HCT116 (cell line): ENCODE results near the gene C3AR1. TPM values are rescaled to one million over a fixed set of nuclear protein-coding genes. Genes with fewer than 3 reads are reported as not detected.
A peak's percentile ranks its signal among the peaks of the same experiment; 100 is the strongest.

ENCODE experiments used
- ATAC-seq: fragments of 200-7000 bp; cut with Tn5 transposase; 2 replicates; pipeline ENCODE4 v1.9.1; 2020; ENCODE audit warnings: mild to moderate bottlenecking, moderate library complexity
- BruUV-seq: library from RNA; stranded (reverse); fragments of 400-500 nt; replicated peaks from 2 replicates; lab custom pipeline; 2021; lab: Mats Ljungman, UMichigan
- CTCF ChIA-PET: fragments of 300-600 bp; sonication (Branson Sonifier 250); formaldehyde crosslinking; loops from one replicate; lab custom pipeline; 2021; ENCODE audit warnings: antibody characterized with exemption; lab: Charles Lee
- POLR2A ChIA-PET: fragments of 300-600, 350-600 bp; sonication (Branson Sonifier 250); formaldehyde crosslinking; loops from one replicate; lab custom pipeline; 2021; ENCODE audit warnings: antibody characterized with exemption; lab: Charles Lee
- RAD21 ChIA-PET, 2 experiments: fragments of 300-600 bp; sonication (Branson Sonifier 250); formaldehyde crosslinking; loops; one replicate each; lab custom pipeline; 2023; ENCODE audit warnings: low total read pairs in 2 of 2; ENCODE audit not compliant: uncharacterized antibody in 2 of 2, unreplicated experiment in 2 of 2, low non-redundant PET in 1 of 2; lab: Charles Lee
- DNase-seq: peaks from one replicate; pipeline ENCODE4 v3.0.0-alpha.2; 2010; ENCODE audit warnings: low read depth, low spot score
- H2AFZ ChIP-seq: fragments of 200-600 bp; shearing (Covaris generic), sonication (generic); 2 replicates; pipeline ENCODE4 v1.6.1; 2017; ENCODE audit warnings: low read depth, mixed run types, mixed read lengths, antibody characterized with exemption, low read length; ENCODE audit not compliant: poor library complexity, severe bottlenecking
- H3K27ac ChIP-seq: 2 replicates; pipeline ENCODE4 v1.5.1; 2012; ENCODE audit warnings: low read depth, low read length
- H3K27me3 ChIP-seq: fragments of 200-600 bp; sonication (generic); 2 replicates; pipeline ENCODE4 v1.6.1; 2016; ENCODE audit warnings: mixed run types, low read length, mixed read lengths; ENCODE audit not compliant: insufficient read depth
- H3K36me3 ChIP-seq, 2 experiments: fragments of 200-500 bp in 1 of 2; fragments of 200-600 bp in 1 of 2; sonication (Bioruptor generic) in 1 of 2; sonication (generic) in 1 of 2; 2 replicates each; pipeline versions ENCODE4 v1.5.1 to v1.6.1; 2014 to 2016; ENCODE audit warnings: low read length in 2 of 2, inconsistent platforms in 1 of 2, mixed read lengths in 1 of 2, mixed run types in 1 of 2; ENCODE audit not compliant: insufficient read depth in 2 of 2, control insufficient read depth in 1 of 2
- H3K4me1 ChIP-seq, 2 experiments: fragments of 200-600 bp in 1 of 2; sonication (generic) in 1 of 2; 2 replicates each; pipeline versions ENCODE4 v1.5.1 to v1.6.1; 2012 to 2017; ENCODE audit warnings: low read length in 2 of 2, inconsistent platforms in 1 of 2, mild to moderate bottlenecking in 1 of 2, mixed read lengths in 1 of 2, mixed run types in 1 of 2, moderate library complexity in 1 of 2; ENCODE audit not compliant: insufficient read depth in 2 of 2, control insufficient read depth in 1 of 2
- H3K4me2 ChIP-seq: fragments of 200-600 bp; sonication (generic); 2 replicates; pipeline ENCODE4 v1.6.1; 2017; ENCODE audit warnings: mixed run types, low read length, mixed read lengths
- H3K4me3 ChIP-seq, 2 experiments: fragments of 200-600 bp in 1 of 2; sonication (generic) in 1 of 2; replicated peaks in 1 of 2; 2 replicates each; pipeline ENCODE4 v1.5.1; 2011 to 2016; ENCODE audit warnings: low read length in 2 of 2, control low read depth in 1 of 2, low read depth in 1 of 2, mild to moderate bottlenecking in 1 of 2, mixed read lengths in 1 of 2, mixed run types in 1 of 2
- H3K79me2 ChIP-seq: fragments of 200-600 bp; sonication (generic); 2 replicates; pipeline ENCODE4 v1.6.1; 2017; ENCODE audit warnings: mild to moderate bottlenecking, mixed run types, low read length, moderate library complexity, mixed read lengths; ENCODE audit not compliant: insufficient read depth
- H3K9ac ChIP-seq: fragments of 200-600 bp; sonication (generic); 2 replicates; pipeline ENCODE4 v1.6.1; 2016; ENCODE audit warnings: low read length, mixed read lengths
- H3K9me2 ChIP-seq: fragments of 200-600 bp; sonication (generic), shearing (Covaris generic); 2 replicates; pipeline ENCODE4 v1.6.1; 2017; ENCODE audit warnings: mixed run types, mild to moderate bottlenecking, moderate library complexity; ENCODE audit not compliant: insufficient read depth
- H3K9me3 ChIP-seq, 2 experiments: fragments of 200-500 bp in 1 of 2; fragments of 200-600 bp in 1 of 2; sonication (Bioruptor generic) in 1 of 2; sonication (generic) in 1 of 2; 2 replicates each; pipeline ENCODE4 v1.6.1; 2014 to 2017; ENCODE audit warnings: low read length in 2 of 2, mixed read lengths in 2 of 2, inconsistent platforms in 1 of 2, low read depth in 1 of 2, mild to moderate bottlenecking in 1 of 2, mixed run types in 1 of 2, moderate library complexity in 1 of 2; ENCODE audit not compliant: control insufficient read depth in 1 of 2, insufficient read depth in 1 of 2
- H4K20me1 ChIP-seq: fragments of 200-600 bp; sonication (generic), shearing (Covaris generic); 2 replicates; pipeline ENCODE4 v1.6.1; 2017; ENCODE audit warnings: mixed run types, mild to moderate bottlenecking, moderate library complexity; ENCODE audit not compliant: insufficient read depth
- CEBPB ChIP-seq: IDR thresholded peaks from 2 replicates; pipeline ENCODE4 v1.6.1; 2012; ENCODE audit warnings: low read depth
- EGR1 ChIP-seq: IDR thresholded peaks from 2 replicates; pipeline ENCODE4 v1.6.1; 2012; ENCODE audit warnings: low read depth
- EZH2phosphoT487 ChIP-seq: fragments of 200-600 bp; IDR thresholded peaks from 2 replicates; pipeline ENCODE4 v1.6.1; 2018; ENCODE audit warnings: antibody characterized with exemption, borderline replicate concordance
- FOSL1 ChIP-seq: IDR thresholded peaks from 2 replicates; pipeline ENCODE4 v1.6.1; 2012; ENCODE audit warnings: low read depth
- JUND ChIP-seq: IDR thresholded peaks from 2 replicates; pipeline ENCODE4 v1.6.1; 2012
- MAX ChIP-seq: IDR thresholded peaks from 2 replicates; pipeline ENCODE4 v1.6.1; 2012
- POLR2A ChIP-seq: IDR thresholded peaks from 2 replicates; pipeline ENCODE4 v1.7.0; 2011; ENCODE audit warnings: borderline replicate concordance; ENCODE audit not compliant: insufficient read depth, insufficient read length; ENCODE audit errors: extremely low read depth
- POLR2AphosphoS5 ChIP-seq: IDR thresholded peaks from 2 replicates; pipeline ENCODE4 v1.6.1; 2011; ENCODE audit warnings: mild to moderate bottlenecking, low read depth, low read length, moderate library complexity
- SP1 ChIP-seq: IDR thresholded peaks from 2 replicates; pipeline ENCODE4 v1.6.1; 2012; ENCODE audit warnings: low read depth
- SRF ChIP-seq: IDR thresholded peaks from 2 replicates; pipeline ENCODE4 v1.6.1; 2012; ENCODE audit warnings: low read depth
- YY1 ChIP-seq: IDR thresholded peaks from 2 replicates; pipeline ENCODE4 v1.6.1; 2011; ENCODE audit warnings: low read length, low read depth, moderate library complexity, mild to moderate bottlenecking; ENCODE audit not compliant: insufficient replicate concordance; ENCODE audit errors: extremely low read depth
- ZBTB33 ChIP-seq: IDR thresholded peaks from 2 replicates; pipeline ENCODE4 v1.6.1; 2011; ENCODE audit warnings: mild to moderate bottlenecking, low read length, moderate library complexity; ENCODE audit not compliant: insufficient replicate concordance; ENCODE audit errors: extremely low read depth
- ZFX ChIP-seq: fragments of 450-650 bp; IDR thresholded peaks from 2 replicates; pipeline ENCODE4 v1.6.1; 2017
- ZNF274 ChIP-seq: fragments of 200-500 bp; sonication (Bioruptor generic); IDR thresholded peaks from 2 replicates; pipeline ENCODE4 v1.6.1; 2014; ENCODE audit warnings: mild to moderate bottlenecking, low read depth, low read length, inconsistent platforms
- intact Hi-C: fragments of 100-400 bp; cut with micrococcal nuclease; formaldehyde crosslinking; loops from 2 replicates; pipeline ENCODE4 v1.10.0; 2022
- total RNA-seq: library from RNA; stranded (reverse); gene quantifications from one replicate; pipeline ENCODE4 v1.2.1, GENCODE V29; 2021; ENCODE audit not compliant: unreplicated experiment

Gene C3AR1
- total RNA-seq, 1 experiment from 2014 or later, result not detected

- POLR2A ChIA-PET, result interaction anchor here (0.7 to 1.1 kb wide), 2 partner anchors 12 to 16 kb away, joined by 3 to 4 read pairs; no protein-coding TSS in a partner anchor
- Histone ChIP-seq H4K20me1 (no peaks in the 10 kb centered on the region), H3K36me3 (peaks cover 18 to 19% of the 10 kb centered on the region in 2 experiments; a peak in 2 of 4 replicates), H3K27ac (peak overlapping the region; percentile 64), H3K4me1 (peaks cover 23 to 41% of the 10 kb centered on the region in 2 experiments), H2AFZ (no peak overlapping the region), H3K4me3 (peak overlapping the region in 1 of 2 experiments; percentile 32; a peak in 2 of 4 replicates), H3K4me2 (peak overlapping the region; percentile 69), H3K27me3 (no peaks in the 10 kb centered on the region), H3K79me2 (peaks cover 35% of the 10 kb centered on the region), H3K9me3 (no peaks in the 10 kb centered on the region), H3K9me2 (no peaks in the 10 kb centered on the region), H3K9ac (peak overlapping the region; percentile 25; the same call in 1 of the 2 replicates)
- CTCF ChIA-PET, result interaction anchor here (0.6 to 1.6 kb wide), 3 partner anchors 7 to 265 kb away, joined by 3 to 7 read pairs (median 3); no protein-coding TSS in a partner anchor
- no TSS peak for BruUV-seq
- DNase-seq (no peak), ATAC-seq (peak; percentile 93)
- TF ChIP-seq SP1 (no peak), YY1 (no peak), EGR1 (peak; percentile 50)
- RAD21 ChIA-PET, result interaction anchor here in 1 of 2 experiments (1.0 kb wide), 1 partner anchor 40 kb away, joined by 4 read pairs; no protein-coding TSS in a partner anchor
- intact Hi-C loops, result no loop called here
Measured at GRCh38 chr12:8038659-8039114, 27.5 kb downstream of the C3AR1 start.

- BruUV-seq, result no TSS peak
- no peaks in the 10 kb centered on the region for H3K27me3 ChIP-seq
- peaks cover 10 to 19% of the 10 kb centered on the region in 2 experiments; a peak in 2 of 4 replicates for H3K36me3 ChIP-seq
- peak overlapping the region; percentile 64 for H3K27ac ChIP-seq
- no peak for DNase-seq
- peak overlapping the region; percentile 25; the same call in 1 of the 2 replicates for H3K9ac ChIP-seq
- ChIA-PET POLR2A (interaction anchor here (1.1 kb wide), 1 partner anchor 11 kb away, joined by 4 read pairs; no protein-coding TSS in a partner anchor), CTCF (interaction anchor here (0.6 to 1.6 kb wide), 2 partner anchors 8 to 79 kb away, joined by 3 to 7 read pairs; no protein-coding TSS in a partner anchor), RAD21 (interaction anchor here in 1 of 2 experiments (1.0 kb wide), 1 partner anchor 41 kb away, joined by 4 read pairs; no protein-coding TSS in a partner anchor)
- no peaks in the 10 kb centered on the region for H4K20me1 ChIP-seq
- peaks cover 23 to 47% of the 10 kb centered on the region in 2 experiments for H3K4me1 ChIP-seq
- peaks cover 42% of the 10 kb centered on the region for H3K79me2 ChIP-seq
- no peaks in the 10 kb centered on the region for H3K9me2 ChIP-seq
- H3K9me3 ChIP-seq, result no peaks in the 10 kb centered on the region
- intact Hi-C loops, result no loop called here
- TF ChIP-seq ZBTB33 (no peak), EGR1 (no peak), EZH2phosphoT487 (no peak), CEBPB (no peak), POLR2AphosphoS5 (no peak), SP1 (no peak), MAX (no peak), JUND (no peak), ZNF274 (no peak), SRF (no peak), ZFX (no peak), POLR2A (no peak), FOSL1 (no peak)
- H3K4me3 ChIP-seq, result no peak overlapping the region
- H2AFZ ChIP-seq, result no peak overlapping the region
- ATAC-seq, result no peak
- peak overlapping the region; percentile 69 for H3K4me2 ChIP-seq
Measured at GRCh38 chr12:8037947-8038346, 28.2 kb downstream of the C3AR1 start.
